Measurements from ENCODE around the gene GZF1.
A peak's percentile ranks its signal among the peaks of the same experiment; 100 is the strongest.

GZF1 gene

GRCh38 chr20:23415555-23415954 is 53.6 kb downstream of the GZF1 start:
- TF ChIP-seq CTCF (IDR thresholded peaks at IDR 0.05) = no peak
- Histone ChIP-seq H3K4me3 (no peak overlapping the region), H3K27ac (no peak overlapping the region), H3K4me1 (peaks cover 0 to 15% (median 5%) of the 10 kb centered on the region in 4 donors), H3K9me3 (no peaks in the 10 kb centered on the region), H3K27me3 (no peaks in the 10 kb centered on the region), H3K36me3 (no peaks in the 10 kb centered on the region)
- DNase-seq = no peak
- intact Hi-C loops (cut with DNase I; ENCODE audit: low total_unique reads) = no loop called here

GRCh38 chr20:23415959-23416583 is 54.1 kb downstream of the GZF1 start:
- H3K36me3 ChIP-seq = no peaks in the 10 kb centered on the region
- H3K4me1 ChIP-seq = peaks cover 0 to 15% (median 5%) of the 10 kb centered on the region in 4 donors
- H3K4me3 ChIP-seq = no peak overlapping the region
- DNase-seq = no peak
- no peaks in the 10 kb centered on the region for H3K9me3 ChIP-seq
- no peak overlapping the region for H3K27ac ChIP-seq
- intact Hi-C loops (cut with DNase I; ENCODE audit: low total_unique reads) = no loop called here
- no peaks in the 10 kb centered on the region for H3K27me3 ChIP-seq
- no peak for TF ChIP-seq CTCF (IDR thresholded peaks at IDR 0.05)

GRCh38 chr20:23417861-23418260 is 55.9 kb downstream of the GZF1 start:
- DNase-seq = no peak
- H3K4me1 ChIP-seq = peaks cover 0 to 15% (median 9%) of the 10 kb centered on the region in 4 donors
- H3K36me3 ChIP-seq = no peaks in the 10 kb centered on the region
- no peak overlapping the region for H3K4me3 ChIP-seq
- H3K27ac ChIP-seq = no peak overlapping the region
- H3K27me3 ChIP-seq = no peaks in the 10 kb centered on the region
- no peaks in the 10 kb centered on the region for H3K9me3 ChIP-seq
- no peak for TF ChIP-seq CTCF (IDR thresholded peaks at IDR 0.05)
- intact Hi-C loops (cut with DNase I; ENCODE audit: low total_unique reads) = no loop called here

GRCh38 chr20:23419657-23419994 is 57.6 kb downstream of the GZF1 start:
- Histone ChIP-seq H3K9me3 (no peaks in the 10 kb centered on the region), H3K36me3 (no peaks in the 10 kb centered on the region), H3K4me3 (peak overlapping the region; percentile 100), H3K4me1 (peaks cover 0 to 15% (median 9%) of the 10 kb centered on the region in 4 donors), H3K27ac (peak overlapping the region; percentile 94 to 98), H3K27me3 (no peaks in the 10 kb centered on the region)
- no peak for TF ChIP-seq CTCF (IDR thresholded peaks at IDR 0.05)
- DNase-seq = no peak
- intact Hi-C loops (cut with DNase I; ENCODE audit: low total_unique reads) = no loop called here

- peak in 1 of 2 donors; percentile 76 for DNase-seq
- peaks cover 0 to 15% (median 9%) of the 10 kb centered on the region in 4 donors for H3K4me1 ChIP-seq
- intact Hi-C loops (cut with DNase I; ENCODE audit: low total_unique reads) = loop anchor here (5.0 to 10.0 kb wide), 2 partner anchors 73 to 215 kb away; partner anchors contain the start of gene CST3
These were observed 58.3 kb downstream of the GZF1 start for GRCh38 chr20:23419995-23420901.

More at GRCh38 chr20:23419995-23420901, 58.3 kb downstream of the GZF1 start:
- Histone ChIP-seq H3K27me3 (no peaks in the 10 kb centered on the region), H3K27ac (peak overlapping the region; percentile 94 to 98), H3K36me3 (no peaks in the 10 kb centered on the region), H3K9me3 (no peaks in the 10 kb centered on the region), H3K4me3 (peak overlapping the region; percentile 100)
- no peak for TF ChIP-seq CTCF (IDR thresholded peaks at IDR 0.05)
